Measurements from ENCODE around the gene C1QC.

C1QC gene

DNA sequence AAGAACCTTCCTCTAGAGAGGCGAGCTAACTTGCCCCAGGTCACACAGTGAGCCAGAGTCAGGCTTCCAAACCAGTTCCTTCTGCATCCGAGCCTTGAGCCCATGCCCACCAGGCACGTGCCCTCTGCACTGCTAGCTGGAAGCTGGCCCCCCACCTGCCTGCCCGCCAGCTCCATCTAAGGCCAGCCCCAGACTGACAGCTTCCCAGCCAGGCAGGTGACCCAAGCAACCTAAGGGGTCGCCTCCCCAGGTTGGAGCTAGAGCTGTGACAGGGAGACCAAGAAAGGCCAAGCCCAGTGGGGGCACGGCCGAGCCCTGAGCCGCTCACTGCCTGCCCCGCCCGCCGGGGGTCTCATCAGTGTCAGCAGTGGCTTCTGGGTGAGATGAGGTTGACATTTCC, 26.9 kb upstream of the C1QC start:
- no peaks in the 10 kb centered on the region for H3K9me3 ChIP-seq (ENCODE audit: control insufficient read depth, low read length)
- peaks cover 9% of the 10 kb centered on the region for H3K27me3 ChIP-seq (ENCODE audit: control insufficient read depth, insufficient read depth, low read length, poor library complexity, severe bottlenecking)
- H3K27ac ChIP-seq (ENCODE audit: insufficient read depth, low read depth, low read length, poor library complexity, severe bottlenecking), result no peak overlapping the region
- WGBS, 2 experiments, result 84 to 85% methylated on average over 11 of the region's 11 CpGs
- H3K36me3 ChIP-seq (ENCODE audit: control insufficient read depth, insufficient read depth, low read length), result no peaks in the 10 kb centered on the region
- H3K4me3 ChIP-seq (ENCODE audit: insufficient read depth, low read depth, low read length), result no peak overlapping the region
- H3K4me1 ChIP-seq (ENCODE audit: control insufficient read depth, insufficient read depth, low read length), result no peaks in the 10 kb centered on the region

DNA sequence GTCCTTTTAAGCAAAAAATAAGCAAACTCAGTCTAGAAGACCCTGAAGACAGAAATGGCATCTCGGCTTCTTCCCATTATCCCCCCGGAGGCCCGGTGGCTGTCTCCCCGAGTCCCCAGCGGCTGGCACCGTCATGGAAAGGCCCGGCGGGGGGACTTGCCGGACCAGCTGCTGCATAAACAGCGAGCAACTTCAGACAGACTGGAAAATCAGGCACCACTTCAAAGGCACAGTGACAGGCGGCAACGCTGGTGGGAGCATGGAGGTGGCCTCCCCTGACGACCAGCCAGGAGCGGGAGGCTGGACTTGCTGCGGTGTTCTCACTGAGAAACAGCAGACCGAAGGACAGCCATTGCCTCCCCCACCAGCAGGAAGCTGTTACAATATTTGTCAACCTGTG, 25.4 kb upstream of the C1QC start:
- no peak overlapping the region for H3K27ac ChIP-seq (ENCODE audit: insufficient read depth, low read depth, low read length, poor library complexity, severe bottlenecking)
- peaks cover 9% of the 10 kb centered on the region for H3K27me3 ChIP-seq (ENCODE audit: control insufficient read depth, insufficient read depth, low read length, poor library complexity, severe bottlenecking)
- H3K36me3 ChIP-seq (ENCODE audit: control insufficient read depth, insufficient read depth, low read length), result no peaks in the 10 kb centered on the region
- no peak overlapping the region for H3K4me3 ChIP-seq (ENCODE audit: insufficient read depth, low read depth, low read length)
- no peaks in the 10 kb centered on the region for H3K4me1 ChIP-seq (ENCODE audit: control insufficient read depth, insufficient read depth, low read length)
- H3K9me3 ChIP-seq (ENCODE audit: control insufficient read depth, low read length), result no peaks in the 10 kb centered on the region
- 70 to 71% methylated on average over 16 of the region's 16 CpGs for WGBS, 2 experiments

DNA sequence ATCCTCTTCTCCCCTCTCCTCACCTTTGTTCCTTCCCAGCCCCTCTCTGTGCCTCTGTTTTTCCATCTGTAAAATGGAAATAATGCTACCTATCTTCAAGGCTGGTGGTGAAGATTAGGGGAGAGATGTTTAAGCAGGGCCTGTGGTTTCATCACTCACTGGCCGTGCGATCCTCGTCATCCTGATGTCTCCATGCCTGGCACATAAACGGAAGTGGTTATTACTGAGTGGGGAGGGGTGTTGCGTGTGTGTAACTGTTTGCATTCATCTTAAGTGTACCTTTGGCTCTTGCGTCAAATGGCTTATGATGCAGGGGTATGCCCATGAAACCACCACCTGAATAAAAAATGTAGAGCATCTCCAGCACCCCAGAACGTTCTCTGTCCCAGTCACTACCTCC, 24.2 kb upstream of the C1QC start:
- no peak overlapping the region for H3K4me3 ChIP-seq (ENCODE audit: insufficient read depth, low read depth, low read length)
- WGBS, 2 experiments, result 92 to 95% methylated on average over 7 of the region's 7 CpGs
- H3K27me3 ChIP-seq (ENCODE audit: control insufficient read depth, insufficient read depth, low read length, poor library complexity, severe bottlenecking), result peaks cover 8% of the 10 kb centered on the region
- no peaks in the 10 kb centered on the region for H3K36me3 ChIP-seq (ENCODE audit: control insufficient read depth, insufficient read depth, low read length)
- no peak overlapping the region for H3K27ac ChIP-seq (ENCODE audit: insufficient read depth, low read depth, low read length, poor library complexity, severe bottlenecking)
- no peaks in the 10 kb centered on the region for H3K9me3 ChIP-seq (ENCODE audit: control insufficient read depth, low read length)
- no peaks in the 10 kb centered on the region for H3K4me1 ChIP-seq (ENCODE audit: control insufficient read depth, insufficient read depth, low read length)

DNA sequence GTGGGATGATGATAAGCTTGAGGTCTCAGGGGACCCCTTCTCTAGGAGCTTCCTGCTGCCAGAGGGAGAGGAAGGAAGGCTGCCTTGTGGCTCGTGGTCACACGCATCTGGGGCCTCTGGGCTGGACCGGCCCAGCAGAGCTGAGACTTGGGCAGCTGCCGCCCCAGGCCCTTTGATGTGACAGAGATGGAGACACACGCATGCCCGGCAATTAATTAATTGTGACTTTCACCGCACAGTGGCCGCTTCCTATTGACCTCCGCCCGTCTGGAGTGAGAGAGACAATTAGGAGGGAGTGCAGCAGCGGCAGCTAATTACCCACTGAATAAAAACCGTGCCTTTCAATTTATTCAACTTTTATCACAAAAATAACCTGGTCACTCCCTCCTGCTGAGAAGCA, 23.6 kb upstream of the C1QC start:
- Histone ChIP-seq H3K4me3 (ENCODE audit: insufficient read depth, low read depth, low read length) (no peak overlapping the region), H3K4me1 (ENCODE audit: control insufficient read depth, insufficient read depth, low read length) (no peaks in the 10 kb centered on the region), H3K9me3 (ENCODE audit: control insufficient read depth, low read length) (no peaks in the 10 kb centered on the region), H3K27ac (ENCODE audit: insufficient read depth, low read depth, low read length, poor library complexity, severe bottlenecking) (no peak overlapping the region), H3K27me3 (ENCODE audit: control insufficient read depth, insufficient read depth, low read length, poor library complexity, severe bottlenecking) (peaks cover 3% of the 10 kb centered on the region), H3K36me3 (ENCODE audit: control insufficient read depth, insufficient read depth, low read length) (no peaks in the 10 kb centered on the region)
- 87 to 88% methylated on average over 12 of the region's 12 CpGs for WGBS, 2 experiments

DNA sequence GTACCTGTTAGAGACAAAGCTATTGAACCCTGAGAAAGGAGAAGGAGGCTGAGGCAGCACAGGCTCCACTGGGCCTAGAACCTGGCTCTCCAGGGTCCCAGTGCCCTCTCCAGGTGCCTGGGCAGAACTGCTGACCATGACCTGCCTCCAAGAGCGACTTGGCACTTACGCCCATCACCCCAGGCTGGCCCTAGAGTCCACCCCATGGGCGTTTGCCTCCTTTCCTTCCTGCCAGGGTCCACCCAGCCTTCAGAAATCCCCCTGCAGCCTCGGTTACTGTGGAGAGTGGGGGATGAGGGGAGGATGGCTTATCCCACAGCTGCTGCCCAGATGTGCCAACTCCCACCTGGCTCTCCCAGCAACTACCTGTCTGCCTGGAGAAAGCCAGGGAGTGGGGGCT, 21.7 kb upstream of the C1QC start:
- WGBS, 2 experiments, result 84 to 93% methylated on average over 4 of the region's 4 CpGs
- Histone ChIP-seq H3K4me3 (ENCODE audit: insufficient read depth, low read depth, low read length) (no peak overlapping the region), H3K9me3 (ENCODE audit: control insufficient read depth, low read length) (no peaks in the 10 kb centered on the region), H3K27ac (ENCODE audit: insufficient read depth, low read depth, low read length, poor library complexity, severe bottlenecking) (no peak overlapping the region), H3K27me3 (ENCODE audit: control insufficient read depth, insufficient read depth, low read length, poor library complexity, severe bottlenecking) (peaks cover 9% of the 10 kb centered on the region), H3K36me3 (ENCODE audit: control insufficient read depth, insufficient read depth, low read length) (no peaks in the 10 kb centered on the region), H3K4me1 (ENCODE audit: control insufficient read depth, insufficient read depth, low read length) (peaks cover 6% of the 10 kb centered on the region)

DNA sequence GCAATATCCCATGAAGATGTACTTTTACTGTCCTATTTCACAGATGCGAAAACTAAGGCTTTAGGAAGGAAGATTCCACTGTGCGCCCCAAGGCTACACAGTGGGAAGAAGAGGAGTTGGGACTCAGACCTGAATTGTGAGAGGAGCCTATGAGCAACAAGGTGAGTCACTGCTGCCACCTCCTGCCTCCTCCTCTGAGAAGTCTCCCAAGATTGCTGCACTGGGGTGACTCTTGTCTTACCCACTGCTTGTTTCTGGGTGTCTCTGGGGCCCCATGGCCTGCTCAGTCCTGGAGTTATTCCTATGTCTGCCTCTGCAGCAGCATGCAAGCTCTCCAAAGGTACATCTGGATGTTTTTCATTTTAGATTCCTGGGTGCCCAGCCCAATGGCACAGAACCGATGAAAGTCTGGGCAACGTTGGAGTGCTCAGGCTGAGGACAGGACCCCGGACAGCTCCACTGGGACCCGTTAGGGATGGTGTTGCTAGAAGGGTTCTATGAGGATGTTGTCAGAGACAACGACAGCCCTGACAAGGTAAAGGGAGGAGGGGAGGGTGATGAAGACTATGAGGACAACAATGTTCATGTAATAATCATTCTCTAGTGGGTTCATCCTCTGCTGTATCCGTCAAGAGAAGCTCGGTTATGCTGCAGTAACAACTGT, 18.0 kb upstream of the C1QC start:
- Histone ChIP-seq H3K27ac (ENCODE audit: insufficient read depth, low read depth, low read length, poor library complexity, severe bottlenecking) (no peak overlapping the region), H3K4me1 (ENCODE audit: control insufficient read depth, insufficient read depth, low read length) (peaks cover 16% of the 10 kb centered on the region)
- 48 to 51% methylated on average over 9 of the region's 9 CpGs for WGBS, 2 experiments

DNA sequence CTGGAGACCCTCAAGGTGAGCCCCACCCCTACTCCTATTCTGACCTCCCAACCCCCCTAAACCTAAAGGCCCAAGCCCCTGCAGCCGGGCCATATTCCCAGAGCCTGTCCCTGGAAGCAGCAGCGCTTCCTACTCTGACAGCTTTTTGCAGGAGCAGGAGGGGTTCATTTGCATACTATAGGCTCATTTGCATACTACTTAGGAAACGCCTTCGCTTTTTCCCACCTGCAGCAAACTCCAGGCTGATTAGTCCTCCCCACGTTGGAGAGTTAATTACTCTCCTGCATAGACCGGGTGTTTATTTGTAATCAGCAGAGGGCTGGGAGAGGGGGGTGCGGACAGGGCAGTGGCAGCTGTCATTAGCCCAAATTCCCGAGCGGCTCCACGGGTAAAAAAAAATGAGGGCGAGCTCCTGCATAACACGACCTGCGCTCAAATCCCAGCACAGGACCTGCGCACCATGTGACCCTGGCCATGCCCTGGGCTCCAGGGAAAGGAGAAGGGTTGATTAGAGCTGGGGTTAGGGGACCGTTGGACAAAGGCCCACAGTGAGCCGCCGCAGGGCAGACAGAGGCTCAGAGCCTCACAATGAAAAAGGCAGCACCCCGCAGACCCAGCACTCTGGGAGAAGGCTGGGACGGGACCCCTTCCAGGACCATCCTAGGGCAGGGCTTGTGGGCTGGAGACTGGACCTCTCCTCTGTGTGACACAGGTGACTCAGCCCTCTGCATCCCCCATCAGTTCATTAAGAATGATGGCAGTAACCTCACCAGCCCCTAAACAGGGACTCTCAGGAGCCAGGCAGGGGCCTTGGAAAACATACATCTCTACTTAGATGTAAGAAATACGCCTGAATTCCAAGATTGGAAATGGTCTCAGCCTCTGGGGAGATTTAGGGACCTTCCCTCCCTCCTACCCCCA, 16.9 kb upstream of the C1QC start:
- Histone ChIP-seq H3K36me3 (ENCODE audit: control insufficient read depth, insufficient read depth, low read length) (no peaks in the 10 kb centered on the region), H3K27me3 (ENCODE audit: control insufficient read depth, insufficient read depth, low read length, poor library complexity, severe bottlenecking) (peaks cover 9% of the 10 kb centered on the region), H3K9me3 (ENCODE audit: control insufficient read depth, low read length) (no peaks in the 10 kb centered on the region), H3K4me3 (ENCODE audit: insufficient read depth, low read depth, low read length) (no peak overlapping the region), H3K4me1 (ENCODE audit: control insufficient read depth, insufficient read depth, low read length) (peaks cover 17% of the 10 kb centered on the region), H3K27ac (ENCODE audit: insufficient read depth, low read depth, low read length, poor library complexity, severe bottlenecking) (no peak overlapping the region)
- WGBS, 2 experiments, result 31 to 32% methylated on average over 20 of the region's 20 CpGs

More for the DNA sequence above, 18.0 kb upstream of the C1QC start:
- Histone ChIP-seq H3K9me3 (ENCODE audit: control insufficient read depth, low read length) (no peaks in the 10 kb centered on the region), H3K4me3 (ENCODE audit: insufficient read depth, low read depth, low read length) (no peak overlapping the region), H3K27me3 (ENCODE audit: control insufficient read depth, insufficient read depth, low read length, poor library complexity, severe bottlenecking) (peaks cover 9% of the 10 kb centered on the region), H3K36me3 (ENCODE audit: control insufficient read depth, insufficient read depth, low read length) (no peaks in the 10 kb centered on the region)

DNA sequence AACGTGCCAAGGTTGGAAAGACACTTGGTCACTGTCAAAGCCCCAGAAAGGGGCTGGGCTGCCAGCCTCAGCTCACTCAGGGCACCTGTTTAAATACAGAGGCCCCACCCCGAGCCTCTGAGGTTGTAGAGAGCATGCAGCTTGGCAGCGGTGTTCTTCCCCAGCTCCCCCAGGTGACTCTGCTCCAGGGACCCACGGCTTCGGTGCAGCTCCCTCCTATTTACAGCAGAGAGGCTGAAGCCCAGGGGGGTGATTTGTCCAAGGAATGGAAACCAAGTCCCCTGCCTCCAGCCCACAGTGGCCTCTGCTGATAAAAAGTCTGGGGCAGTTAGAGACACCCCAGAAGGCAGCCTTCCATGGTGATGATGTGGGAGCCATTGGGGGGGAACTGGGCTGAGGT, 16.1 kb upstream of the C1QC start:
- H3K4me1 ChIP-seq (ENCODE audit: control insufficient read depth, insufficient read depth, low read length), result peaks cover 17% of the 10 kb centered on the region
- H3K27ac ChIP-seq (ENCODE audit: insufficient read depth, low read depth, low read length, poor library complexity, severe bottlenecking), result no peak overlapping the region
- no peaks in the 10 kb centered on the region for H3K36me3 ChIP-seq (ENCODE audit: control insufficient read depth, insufficient read depth, low read length)

DNA sequence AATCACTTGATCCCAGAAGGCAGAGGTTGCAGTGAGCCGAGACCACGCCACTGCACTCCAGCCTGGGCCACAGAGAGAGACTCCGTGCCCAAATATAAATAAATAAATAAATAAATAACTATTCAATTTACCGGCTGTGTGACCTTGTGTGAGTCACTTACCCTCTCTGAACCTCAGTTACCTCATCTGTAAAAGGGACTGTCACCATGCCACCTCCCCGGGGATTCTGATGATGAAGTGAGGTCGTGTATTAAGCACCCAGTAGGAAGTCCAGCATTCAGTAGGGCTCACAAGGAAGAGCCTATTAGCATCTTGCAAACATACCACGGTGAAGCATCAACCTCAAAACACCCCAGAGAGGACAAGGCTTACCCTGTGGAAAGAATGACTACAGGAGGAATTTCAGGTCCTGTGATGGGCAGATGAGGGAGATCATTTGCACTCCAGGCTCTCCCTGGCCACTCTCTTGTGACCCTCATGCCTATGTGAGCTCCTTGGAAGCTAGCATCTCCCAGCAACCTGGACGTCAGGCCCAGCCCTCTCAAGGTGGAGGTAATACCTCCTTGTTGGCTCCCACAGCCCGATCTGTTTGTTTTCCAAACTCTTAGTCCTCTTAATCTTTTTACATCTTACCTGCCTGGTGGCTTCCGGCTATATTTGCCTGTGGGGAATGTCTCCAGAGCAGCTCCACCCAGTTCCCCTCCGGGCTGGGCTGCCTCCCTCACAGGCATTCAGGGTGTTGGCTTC, 14.6 kb upstream of the C1QC start:
- H3K27ac ChIP-seq (ENCODE audit: insufficient read depth, low read depth, low read length, poor library complexity, severe bottlenecking), result no peak overlapping the region
- H3K9me3 ChIP-seq (ENCODE audit: control insufficient read depth, low read length), result no peaks in the 10 kb centered on the region
- peaks cover 9% of the 10 kb centered on the region for H3K27me3 ChIP-seq (ENCODE audit: control insufficient read depth, insufficient read depth, low read length, poor library complexity, severe bottlenecking)
- H3K4me3 ChIP-seq (ENCODE audit: insufficient read depth, low read depth, low read length), result no peak overlapping the region
- 45 to 53% methylated on average over 9 to 10 of the region's 11 CpGs for WGBS, 2 experiments
- peaks cover 17% of the 10 kb centered on the region for H3K4me1 ChIP-seq (ENCODE audit: control insufficient read depth, insufficient read depth, low read length)
- no peaks in the 10 kb centered on the region for H3K36me3 ChIP-seq (ENCODE audit: control insufficient read depth, insufficient read depth, low read length)

More for the DNA sequence above, 16.1 kb upstream of the C1QC start:
- WGBS, 2 experiments, result 82 to 84% methylated on average over 5 of the region's 5 CpGs
- H3K27me3 ChIP-seq (ENCODE audit: control insufficient read depth, insufficient read depth, low read length, poor library complexity, severe bottlenecking), result peaks cover 9% of the 10 kb centered on the region
- H3K4me3 ChIP-seq (ENCODE audit: insufficient read depth, low read depth, low read length), result no peak overlapping the region
- no peaks in the 10 kb centered on the region for H3K9me3 ChIP-seq (ENCODE audit: control insufficient read depth, low read length)

DNA sequence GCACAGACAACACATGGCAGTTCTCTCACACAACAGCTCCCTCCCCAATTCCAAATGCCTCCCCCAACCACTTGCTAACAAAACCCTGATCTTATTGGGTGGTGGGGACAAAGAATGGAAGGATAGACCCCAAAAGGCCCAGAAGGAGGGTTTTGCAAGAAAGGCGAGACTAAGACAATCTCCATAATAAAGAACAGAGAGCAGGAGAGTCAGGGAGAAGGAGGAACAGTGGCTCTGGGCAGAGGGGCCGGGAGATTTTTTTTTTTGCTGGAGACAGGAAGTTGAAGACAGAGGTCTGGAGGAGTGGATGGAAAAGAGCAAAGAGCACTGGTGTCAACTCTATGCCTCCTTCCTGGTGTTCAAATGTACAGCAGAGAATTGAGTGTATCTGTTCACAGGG, 13.5 kb upstream of the C1QC start:
- Histone ChIP-seq H3K27ac (ENCODE audit: insufficient read depth, low read depth, low read length, poor library complexity, severe bottlenecking) (no peak overlapping the region), H3K36me3 (ENCODE audit: control insufficient read depth, insufficient read depth, low read length) (no peaks in the 10 kb centered on the region), H3K27me3 (ENCODE audit: control insufficient read depth, insufficient read depth, low read length, poor library complexity, severe bottlenecking) (peaks cover 9% of the 10 kb centered on the region), H3K4me3 (ENCODE audit: insufficient read depth, low read depth, low read length) (no peak overlapping the region), H3K9me3 (ENCODE audit: control insufficient read depth, low read length) (no peaks in the 10 kb centered on the region), H3K4me1 (ENCODE audit: control insufficient read depth, insufficient read depth, low read length) (peaks cover 17% of the 10 kb centered on the region)
- WGBS, 2 experiments, result 4 to 9% methylated on average over 2 of the region's 2 CpGs
